HG02588 (cell line): ENCODE data around the gene DIP2C.

Experiments used
- ATAC-seq: cut with Tn5 transposase; IDR thresholded peaks from one replicate; pipeline ENCODE4 v1.9.1; 2021; ENCODE audit warnings: mild to moderate bottlenecking, moderate library complexity; ENCODE audit not compliant: unreplicated experiment

DIP2C gene

GRCh38 chr10:299512-299911 lies 390.0 kb downstream of the DIP2C start:
- ATAC-seq: no peak

DNA sequence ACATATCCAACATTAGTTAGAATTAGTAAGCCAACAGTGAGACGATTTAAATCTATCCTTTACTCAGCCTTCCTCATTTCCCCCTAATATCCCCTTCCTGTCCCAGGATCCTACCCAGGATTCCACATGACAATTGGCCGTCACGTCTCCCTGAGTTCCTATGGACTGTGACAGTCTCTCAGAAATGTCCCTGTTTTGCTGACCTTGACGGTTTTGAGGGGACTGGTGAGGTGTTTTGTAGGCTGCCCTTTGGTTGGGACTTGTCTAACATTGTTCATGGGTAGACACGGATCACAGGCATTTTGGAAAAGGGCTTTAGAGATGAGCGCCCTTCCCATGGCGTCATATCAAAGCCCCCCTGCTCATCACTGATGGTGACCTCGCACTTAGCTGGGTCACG lies 391.4 kb downstream of the DIP2C start:
- ATAC-seq: no peak

GRCh38 chr10:297567-297966 lies 391.9 kb downstream of the DIP2C start:
- no peak for ATAC-seq

DNA sequence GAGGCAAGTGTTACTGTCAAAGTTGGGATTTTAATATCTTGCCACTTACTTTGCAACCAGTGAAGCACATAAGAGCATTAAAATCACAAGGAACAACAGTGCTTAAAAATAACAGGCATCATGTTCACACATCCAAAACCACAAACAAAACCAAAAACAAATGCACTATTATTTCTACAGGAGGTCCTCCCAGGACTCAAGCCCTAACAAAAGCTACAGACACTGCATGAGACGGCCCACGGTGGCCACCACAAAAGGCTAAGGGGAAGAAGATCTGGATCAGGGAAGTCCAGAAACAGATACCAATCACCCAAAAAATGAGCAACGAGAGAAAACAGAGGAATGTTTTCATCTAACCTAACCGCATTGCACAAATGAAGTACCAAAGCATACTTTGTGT lies 395.8 kb downstream of the DIP2C start:
- ATAC-seq: no peak

DNA sequence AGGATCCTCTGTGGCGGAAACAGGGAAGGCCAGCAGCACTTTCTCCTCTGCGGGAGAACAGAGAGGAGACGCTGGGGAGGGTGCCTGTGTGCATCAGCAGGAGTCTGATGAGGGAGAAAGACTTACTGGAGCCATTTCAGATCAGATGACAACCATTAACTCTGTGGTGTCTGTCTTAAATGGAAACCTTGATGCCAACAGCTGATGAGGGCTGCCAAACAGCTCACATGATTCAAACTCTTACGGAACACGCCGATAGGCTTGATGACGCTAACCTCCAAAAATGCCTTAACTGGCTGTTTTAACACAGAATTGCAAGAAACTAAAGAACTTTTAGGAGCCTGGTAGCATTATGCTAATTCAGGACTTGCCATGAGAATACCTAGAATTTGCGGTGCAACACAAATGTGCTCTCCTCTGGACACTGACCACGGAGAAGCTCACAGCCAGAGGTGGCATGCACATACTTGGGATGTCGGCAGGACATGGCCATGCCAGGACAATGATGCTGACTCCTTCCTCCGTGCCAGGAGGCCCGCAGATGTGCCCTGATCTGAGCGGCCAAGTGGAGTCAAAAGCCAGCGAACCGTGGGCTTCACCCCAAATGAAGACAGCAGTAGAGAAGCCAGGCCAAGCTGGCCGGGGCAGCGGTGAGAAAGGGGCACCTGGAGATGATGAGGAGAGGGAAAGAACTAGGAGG lies 399.3 kb downstream of the DIP2C start:
- ATAC-seq: no peak

DNA sequence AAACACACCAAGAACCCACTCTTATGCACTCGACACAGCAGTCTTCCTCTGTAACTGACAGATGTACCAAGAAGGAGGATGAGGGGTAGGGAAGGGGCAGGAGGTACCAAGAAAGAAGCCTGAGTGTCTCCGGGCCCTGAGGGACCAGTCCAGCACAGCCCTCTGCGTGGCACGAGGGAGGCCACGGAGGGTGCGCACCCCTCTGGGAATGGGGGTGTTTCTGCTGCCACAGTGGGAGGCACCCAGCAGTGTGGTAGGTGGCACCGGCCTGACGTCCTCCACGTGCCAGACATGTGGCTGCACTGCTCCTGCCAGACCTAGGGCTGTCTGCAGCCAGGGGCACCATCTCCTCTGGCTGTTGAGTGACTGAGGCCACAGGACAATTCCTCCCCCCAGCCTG lies 399.9 kb downstream of the DIP2C start:
- ATAC-seq: no peak

GRCh38 chr10:288316-289200 lies 400.9 kb downstream of the DIP2C start:
- no peak for ATAC-seq

- ATAC-seq: no peak
These were observed 401.7 kb downstream of the DIP2C start for GRCh38 chr10:287814-288213.

DNA sequence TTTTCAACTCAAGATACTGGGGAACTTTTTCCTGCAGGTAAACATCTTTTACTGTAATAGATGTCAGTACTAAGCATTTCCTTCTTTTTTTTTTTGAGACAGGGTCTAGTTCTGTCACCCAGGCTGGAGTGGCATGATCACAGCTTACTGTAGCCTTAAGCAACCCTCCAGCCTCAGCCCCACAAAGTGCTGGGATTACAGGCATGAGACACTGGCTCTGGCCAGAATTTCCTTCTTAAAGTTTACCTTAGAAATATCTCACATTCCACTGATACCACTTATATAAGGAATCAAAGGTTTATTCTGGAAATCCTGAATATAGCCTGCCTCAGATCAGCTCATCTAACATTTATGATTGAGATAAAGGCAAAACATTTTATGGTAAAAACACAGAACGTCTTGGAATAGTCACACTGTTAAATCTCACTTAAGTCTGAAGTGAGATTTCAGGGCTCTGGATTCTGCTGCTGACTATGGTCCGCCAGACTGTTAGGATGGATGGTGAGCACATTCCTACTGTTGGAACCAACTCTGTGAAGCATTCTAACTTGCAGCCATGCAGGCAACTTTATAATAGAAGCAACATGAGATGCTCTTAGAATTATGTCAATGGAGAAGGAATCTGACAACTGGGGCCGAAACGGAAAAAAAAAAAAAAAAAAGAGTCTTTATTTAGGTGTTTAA lies 402.3 kb downstream of the DIP2C start:
- no peak for ATAC-seq

DNA sequence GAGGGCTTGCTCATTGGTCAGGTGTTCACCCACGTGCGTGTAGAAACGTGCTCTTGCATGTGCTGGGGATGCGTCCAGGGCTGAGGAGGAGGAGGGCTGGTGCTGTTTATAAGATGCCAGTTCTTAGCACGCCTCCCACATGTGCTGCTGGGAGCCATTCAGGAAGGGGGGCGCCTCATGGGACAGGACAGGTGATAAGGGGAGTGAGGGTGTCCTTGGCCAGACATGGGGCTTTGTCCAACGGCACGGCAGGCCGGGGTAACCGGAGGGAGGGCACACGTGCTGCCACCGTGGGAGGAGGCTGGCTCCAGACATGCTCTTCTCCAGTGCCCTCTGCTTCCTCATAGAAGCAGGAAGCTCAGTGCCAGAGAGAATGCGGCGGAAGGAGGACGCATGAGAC lies 404.3 kb downstream of the DIP2C start:
- no peak for ATAC-seq

GRCh38 chr10:283916-284356 lies 405.5 kb downstream of the DIP2C start:
- ATAC-seq: peak; percentile 92

- no peak for ATAC-seq
These were observed 406.4 kb downstream of the DIP2C start for GRCh38 chr10:283140-283479.

DNA sequence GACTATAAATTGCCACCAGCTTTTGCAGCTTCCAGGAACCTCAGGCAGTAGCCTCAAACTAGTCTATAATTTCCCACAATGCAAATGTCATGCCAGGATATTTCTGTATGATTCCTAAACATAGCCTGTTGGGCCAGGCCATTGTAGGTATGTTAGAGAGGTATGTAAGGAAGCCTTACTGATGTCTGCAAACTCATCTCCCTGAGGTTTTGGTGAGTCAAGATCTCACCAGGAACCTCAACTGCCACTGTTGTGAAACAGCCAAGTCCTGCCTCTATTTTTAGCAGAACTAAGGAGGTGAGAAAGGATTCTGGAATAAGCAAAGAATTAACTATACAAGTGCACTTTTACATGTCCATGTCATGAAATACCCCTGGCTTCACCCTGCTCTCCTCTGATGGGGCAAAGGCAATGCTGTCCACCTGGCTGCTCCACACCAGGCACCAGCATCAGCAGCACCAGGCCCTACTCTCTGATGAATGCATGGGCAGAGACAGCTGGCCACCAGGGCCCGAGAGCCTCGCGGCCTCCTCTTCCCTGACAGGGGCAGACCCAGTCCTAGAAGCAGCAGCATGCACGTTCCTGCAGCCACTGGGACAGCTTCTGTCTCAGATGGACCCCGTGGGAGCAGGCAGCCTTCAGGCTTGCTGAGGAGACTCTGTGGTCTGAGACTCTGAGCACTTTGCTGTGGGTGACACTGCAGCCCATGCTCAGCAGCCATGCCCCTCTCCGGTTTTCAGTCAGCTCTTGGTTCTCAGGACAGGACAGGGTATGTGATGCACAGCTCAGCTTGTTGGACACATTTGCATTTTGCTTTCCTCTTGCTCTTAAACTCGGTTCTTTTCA lies 407.0 kb downstream of the DIP2C start:
- no peak for ATAC-seq

GRCh38 chr10:279655-280054 lies 409.8 kb downstream of the DIP2C start:
- no peak for ATAC-seq

DNA sequence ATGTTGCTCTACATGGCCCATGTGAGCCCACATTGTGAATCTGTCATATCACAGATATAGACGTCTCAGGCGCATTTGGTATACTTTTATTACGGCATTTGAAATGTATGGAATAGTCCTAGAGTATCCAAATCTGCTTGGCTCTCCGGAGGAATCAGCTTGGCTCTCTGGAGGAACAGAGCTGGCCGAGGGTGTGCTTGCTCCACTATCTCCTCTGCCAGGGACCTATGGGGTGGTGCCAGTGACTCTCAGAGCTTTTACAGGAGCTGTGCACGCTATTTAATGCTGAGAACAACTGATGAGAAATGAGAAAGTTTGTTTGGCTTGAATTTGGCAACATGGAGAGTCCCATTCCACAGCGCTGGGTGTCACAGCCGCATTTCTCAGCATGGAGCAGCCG lies 410.2 kb downstream of the DIP2C start:
- ATAC-seq: no peak

DNA sequence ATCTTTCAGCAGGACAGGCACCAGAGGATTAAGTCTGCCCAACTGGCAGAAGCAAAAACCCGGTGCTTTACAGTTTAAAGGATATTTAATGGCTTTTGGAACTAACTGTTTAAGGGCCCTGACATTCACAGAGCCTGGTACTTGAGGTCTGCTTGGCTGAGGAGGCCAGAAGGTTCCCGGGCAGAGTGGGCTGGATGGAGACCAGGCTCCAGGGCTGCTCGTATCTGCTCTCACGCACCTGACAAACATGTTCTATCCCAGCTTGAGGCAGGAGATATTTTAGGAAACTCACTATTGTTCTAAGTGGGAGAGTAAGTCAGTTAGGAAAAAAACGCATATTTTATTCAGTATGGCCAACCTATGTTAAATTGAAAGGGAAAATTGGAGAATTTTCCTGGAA lies 410.8 kb downstream of the DIP2C start:
- ATAC-seq: no peak

GRCh38 chr10:277963-278362 lies 411.5 kb downstream of the DIP2C start:
- ATAC-seq: no peak

- ATAC-seq: no peak
These were observed 413.8 kb downstream of the DIP2C start for GRCh38 chr10:275680-276079.

DNA sequence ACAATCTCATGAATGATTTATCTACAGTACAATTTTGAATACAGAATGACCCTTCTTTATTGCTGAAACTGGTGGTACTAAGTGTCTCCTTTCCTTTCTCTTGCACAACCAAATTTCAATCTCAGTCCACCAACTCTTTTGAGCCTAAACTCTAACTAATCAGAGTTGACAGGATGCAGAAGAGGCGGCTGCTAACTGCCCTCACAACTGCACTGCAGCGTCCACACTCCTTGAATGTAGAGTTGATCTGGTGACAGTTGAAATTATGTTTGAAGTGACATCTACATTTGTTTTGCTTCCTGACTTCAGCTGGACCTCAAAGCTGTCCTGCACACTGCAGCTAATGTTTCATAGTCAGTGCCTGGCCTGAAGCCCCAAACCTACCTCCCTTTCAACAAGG lies 414.6 kb downstream of the DIP2C start:
- no peak for ATAC-seq

DNA sequence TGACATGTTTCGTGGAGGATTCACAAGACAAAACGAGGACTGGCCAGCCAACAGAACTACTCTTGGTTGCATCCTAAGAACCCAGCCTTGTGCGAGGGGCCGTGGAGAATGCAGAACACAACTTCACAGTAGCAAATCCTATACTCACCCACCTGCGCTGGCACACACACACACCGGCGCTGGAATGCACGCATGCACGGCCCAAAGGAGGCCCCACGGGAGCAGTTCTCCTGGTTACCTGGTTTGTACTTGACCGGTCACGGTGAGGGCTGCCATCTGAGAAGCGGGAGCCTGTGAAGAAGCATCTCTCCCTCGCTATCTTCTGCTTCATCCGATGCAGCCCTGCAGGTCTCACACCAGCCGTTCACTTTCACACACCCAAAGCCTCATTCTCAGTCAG lies 416.4 kb downstream of the DIP2C start:
- ATAC-seq: no peak

DNA sequence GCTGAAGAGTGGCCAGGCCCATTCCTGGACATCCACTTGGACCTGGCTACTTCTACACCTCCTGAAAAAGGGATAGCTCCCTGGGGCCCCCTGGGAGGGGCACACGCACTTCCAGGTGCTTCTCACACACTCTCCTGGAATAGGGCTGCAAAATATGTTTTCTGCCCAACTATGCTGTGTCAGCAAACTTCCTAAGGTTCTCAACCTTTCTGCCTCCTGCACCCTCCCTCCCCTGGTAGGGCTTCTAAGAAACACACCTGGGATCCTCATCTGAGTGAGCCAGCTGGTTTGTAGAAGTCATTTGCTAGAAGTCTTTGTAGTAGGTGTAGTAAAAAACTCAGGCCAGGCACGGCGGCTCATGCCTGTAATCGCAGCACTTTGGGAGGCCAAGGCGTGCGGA lies 417.7 kb downstream of the DIP2C start:
- ATAC-seq: no peak
